GM21367 (cell line): Measurements from ENCODE around the gene PDE4D.

Experiments
- ATAC-seq: cut with Tn5 transposase; IDR thresholded peaks from one replicate; pipeline ENCODE4 v1.9.1; 2021; ENCODE audit not compliant: unreplicated experiment

PDE4D gene

DNA sequence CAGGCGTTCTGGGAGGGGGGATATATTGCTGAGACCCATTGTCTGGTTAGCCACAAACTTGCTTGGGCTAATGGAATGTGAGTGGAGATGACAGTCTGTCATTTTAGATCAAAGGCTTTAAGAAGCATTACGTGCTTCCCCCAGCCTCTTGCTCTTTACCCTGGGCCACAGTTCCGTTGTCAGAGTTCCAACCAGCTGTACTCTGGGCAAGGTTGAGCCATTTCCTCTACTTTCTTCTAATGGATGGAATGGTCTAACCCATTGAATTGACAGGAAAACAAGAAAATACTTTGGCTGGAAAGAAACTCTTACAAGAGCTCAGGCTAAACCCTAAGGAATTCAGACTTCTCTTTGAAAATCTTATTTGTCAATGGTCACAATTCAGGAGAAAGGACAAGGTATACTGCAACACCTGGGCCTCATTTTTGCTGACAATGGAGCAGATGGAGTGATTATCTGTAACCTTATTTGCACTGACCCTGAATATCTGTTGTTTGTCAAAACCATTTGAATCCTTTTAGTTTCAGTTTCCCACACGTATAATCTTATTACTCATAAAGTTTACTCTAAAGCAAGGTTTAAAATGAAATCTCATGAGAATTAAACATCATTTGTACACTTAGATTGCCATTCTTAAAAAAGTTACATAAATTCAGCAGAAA is 231.4 kb downstream of the PDE4D start:
- ATAC-seq = peak; percentile 39

- ATAC-seq = no peak
These were observed 232.2 kb downstream of the PDE4D start for GRCh38 chr5:59661311-59661710.

DNA sequence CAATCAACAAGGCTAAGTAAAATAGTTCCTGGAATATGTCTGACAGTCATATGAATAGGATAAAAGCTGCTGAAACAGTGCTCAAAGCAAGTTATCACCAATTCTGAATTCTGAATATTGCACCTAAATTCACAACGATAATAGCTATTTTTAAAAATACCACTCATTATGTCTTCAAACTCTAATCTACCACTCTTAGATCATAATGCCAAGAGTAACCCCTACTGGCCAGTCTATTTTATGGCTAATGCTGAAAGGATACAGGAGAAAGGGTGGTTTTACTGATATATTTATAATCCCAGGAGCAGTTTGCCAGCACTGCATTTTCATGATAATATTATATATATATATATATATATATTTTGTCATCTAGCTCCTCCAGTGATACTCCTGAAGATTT is 232.8 kb downstream of the PDE4D start:
- ATAC-seq = peak; percentile 48

- no peak for ATAC-seq
These were observed 236.9 kb downstream of the PDE4D start for GRCh38 chr5:59656351-59657254.

DNA sequence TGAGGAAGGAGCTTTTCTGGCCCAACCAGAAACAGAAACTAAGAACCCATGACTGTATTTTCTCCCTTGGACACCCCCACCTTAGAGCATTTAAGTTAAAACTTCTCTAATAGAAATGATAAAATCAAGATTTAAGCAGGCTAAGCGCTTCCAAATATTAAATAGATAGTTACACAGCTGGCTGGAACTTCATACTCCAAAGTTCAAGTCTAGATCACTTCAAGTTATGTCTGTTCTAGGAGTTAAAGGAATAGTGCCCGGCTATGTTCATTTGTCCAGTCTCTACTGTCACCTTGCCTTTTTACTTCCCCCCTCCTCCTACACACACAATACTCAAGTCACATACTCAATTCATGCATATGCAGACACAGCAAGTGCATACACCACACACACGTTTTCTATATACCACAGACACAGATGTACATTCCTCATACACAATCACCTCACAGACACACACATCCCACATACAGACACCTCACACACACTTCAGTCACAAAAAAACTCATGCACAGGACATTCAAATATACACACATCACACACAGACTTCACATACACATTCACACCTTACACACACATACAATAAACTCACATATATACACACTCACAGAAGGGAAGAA is 237.7 kb downstream of the PDE4D start:
- no peak for ATAC-seq

- ATAC-seq = no peak
These were observed 238.8 kb downstream of the PDE4D start for GRCh38 chr5:59654691-59655090.

DNA sequence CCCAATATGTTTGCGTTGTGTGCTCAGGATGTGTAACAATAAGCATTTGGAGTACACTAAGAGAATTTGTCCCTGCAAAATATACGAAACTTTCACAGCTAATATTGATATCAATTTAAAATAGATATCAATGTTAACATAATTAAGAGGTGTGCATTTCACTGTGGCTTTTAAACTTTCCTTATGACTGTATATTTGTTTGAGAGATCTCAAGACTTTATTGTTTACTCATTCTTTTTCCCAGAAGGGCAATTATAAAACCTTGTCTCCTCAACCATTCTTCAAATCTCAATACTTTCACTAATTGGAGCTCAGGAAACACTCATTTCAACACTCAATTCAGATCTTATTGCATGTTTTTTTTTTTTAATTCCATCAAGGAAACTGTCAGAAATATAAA is 241.1 kb downstream of the PDE4D start:
- no peak for ATAC-seq

DNA sequence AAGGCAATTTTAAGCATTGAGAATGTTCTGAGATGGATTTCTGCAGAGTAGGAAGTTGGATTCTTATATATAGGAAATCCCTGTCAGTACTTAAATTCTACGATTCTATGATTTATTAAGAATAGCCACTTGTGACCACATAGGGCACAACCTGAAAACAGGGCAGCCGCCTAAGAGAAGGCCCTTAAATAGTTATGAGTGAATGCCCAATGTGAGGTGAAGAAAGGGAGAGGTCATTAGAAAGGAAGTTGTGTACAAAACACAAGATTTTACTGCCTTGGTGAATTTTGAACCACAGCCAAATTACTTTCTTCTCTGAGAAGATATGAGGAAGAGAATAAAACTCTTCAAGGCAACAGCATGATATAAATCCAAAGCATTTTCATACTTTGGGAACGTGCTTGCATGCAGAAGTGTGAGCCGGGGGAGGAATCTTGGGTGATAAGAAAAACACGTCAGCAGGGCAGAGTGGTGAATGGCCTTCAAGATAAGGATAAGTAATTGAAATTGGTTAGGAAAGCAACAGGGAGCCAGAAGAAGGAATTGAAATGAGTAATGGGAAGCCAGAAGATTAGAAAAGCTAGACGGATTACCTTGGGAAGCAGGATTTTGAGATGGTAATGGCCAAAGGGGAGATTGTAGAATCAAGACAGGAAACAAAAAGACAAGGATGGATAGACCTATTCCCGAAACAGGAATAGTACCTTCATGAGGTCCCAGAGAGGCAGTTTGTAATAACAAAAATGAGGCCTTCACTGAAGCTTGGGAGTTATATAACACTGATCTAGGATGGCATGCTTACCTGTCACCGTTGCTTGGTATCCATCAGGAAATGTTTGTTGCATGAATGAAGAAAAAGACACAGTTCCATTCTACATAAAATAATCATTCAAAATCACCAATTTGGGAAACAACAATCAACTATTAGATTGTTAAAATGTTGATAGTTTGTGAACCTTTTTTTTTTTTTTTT is 244.3 kb downstream of the PDE4D start:
- no peak for ATAC-seq

- no peak for ATAC-seq
These were observed 245.3 kb downstream of the PDE4D start for GRCh38 chr5:59648038-59648831.

DNA sequence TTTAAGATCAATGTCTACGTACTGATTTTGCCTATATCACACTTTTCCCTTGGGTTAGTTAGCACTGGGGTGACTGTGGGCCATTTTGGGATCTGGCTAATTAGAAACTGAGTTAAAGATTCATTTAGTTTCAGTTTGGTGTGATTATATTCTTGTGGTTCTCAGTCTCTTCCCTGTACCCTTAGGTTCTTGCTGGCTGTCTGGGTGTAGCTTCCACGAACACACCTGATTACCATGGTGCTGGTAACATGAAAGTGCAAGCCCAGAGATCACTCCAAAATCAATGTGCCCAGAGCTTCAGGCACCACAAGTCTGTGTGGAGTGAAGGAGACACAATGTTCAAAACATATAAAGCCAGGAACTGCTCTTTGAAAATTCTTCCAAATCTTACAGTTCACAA is 248.1 kb downstream of the PDE4D start:
- ATAC-seq = no peak

- no peak for ATAC-seq
These were observed 253.1 kb downstream of the PDE4D start for GRCh38 chr5:59640411-59640810.

GRCh38 chr5:59637884-59638580 is 255.5 kb downstream of the PDE4D start:
- no peak for ATAC-seq

DNA sequence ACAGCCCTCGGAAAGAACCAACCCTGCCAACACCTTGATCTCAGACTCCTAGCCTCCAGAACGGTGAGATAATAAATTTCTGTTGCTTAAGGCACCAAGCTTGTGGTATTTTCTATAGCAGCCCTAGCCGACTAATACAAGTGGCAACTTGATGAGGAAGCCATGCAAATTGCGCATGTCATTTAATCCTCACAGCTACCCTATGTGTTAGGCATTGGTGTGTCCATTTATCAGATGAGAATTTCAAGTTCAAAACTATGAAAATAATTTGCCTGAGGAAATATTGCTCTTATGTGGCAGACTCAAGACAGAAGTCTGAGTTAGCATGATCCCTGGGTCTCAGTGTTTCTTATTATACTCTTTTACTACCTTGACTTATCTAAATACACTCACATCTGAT is 264.0 kb downstream of the PDE4D start:
- no peak for ATAC-seq

DNA sequence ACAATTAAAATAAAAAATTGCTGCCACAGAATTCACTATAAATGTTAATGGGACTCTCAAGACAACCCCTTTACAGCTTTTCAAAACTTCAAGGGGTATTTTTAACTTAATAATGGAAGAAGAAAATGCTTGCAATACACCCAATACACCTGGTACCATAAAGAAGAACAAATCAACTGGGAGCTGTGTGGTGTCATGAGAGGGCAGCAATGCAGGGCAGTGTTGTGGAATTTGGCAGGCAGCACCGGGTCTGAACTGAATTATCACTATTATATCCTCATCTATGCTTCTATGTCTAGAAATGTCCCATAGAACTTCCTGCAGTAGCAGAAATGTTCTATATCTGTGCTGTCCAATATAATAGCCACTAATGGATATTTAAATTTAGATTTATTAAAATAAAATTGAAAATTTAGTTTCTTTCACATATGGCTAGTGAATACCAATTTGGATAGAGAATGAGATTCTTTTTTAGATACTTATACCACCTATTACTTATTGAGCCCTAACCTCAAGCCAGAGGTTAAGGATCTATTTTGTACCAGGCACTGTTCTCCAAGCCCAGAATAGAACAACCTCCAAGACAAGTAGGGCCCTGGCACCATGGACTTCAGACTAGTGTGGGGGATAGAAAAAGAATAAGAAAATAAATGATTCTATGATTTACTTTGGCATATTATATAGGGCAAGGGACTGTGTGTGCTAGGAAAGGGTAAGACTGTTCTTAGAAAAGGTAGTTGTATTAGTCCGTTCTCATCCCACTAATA is 265.3 kb downstream of the PDE4D start:
- no peak for ATAC-seq

GRCh38 chr5:59624898-59625297 is 268.6 kb downstream of the PDE4D start:
- no peak for ATAC-seq

GRCh38 chr5:59622848-59623247 is 270.7 kb downstream of the PDE4D start:
- no peak for ATAC-seq

DNA sequence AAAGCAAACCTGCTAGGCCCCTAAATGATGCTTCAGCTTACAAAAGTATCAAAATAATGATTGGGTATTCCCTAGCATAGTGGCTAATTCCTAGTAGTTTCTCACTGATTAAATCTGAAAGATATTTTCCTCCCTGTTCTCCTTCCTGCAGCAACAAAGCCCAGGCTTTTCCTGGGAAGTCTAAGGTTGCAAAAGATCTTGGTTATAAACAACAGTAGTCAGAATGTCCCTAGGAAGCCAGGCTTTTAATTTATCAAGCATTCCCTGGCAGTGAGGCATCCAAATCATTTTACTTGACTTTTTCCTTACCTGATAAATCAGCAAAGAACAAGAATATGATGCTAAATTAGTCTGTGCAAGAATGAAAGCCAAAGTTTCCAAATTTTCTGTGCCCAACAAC is 272.0 kb downstream of the PDE4D start:
- ATAC-seq = no peak

DNA sequence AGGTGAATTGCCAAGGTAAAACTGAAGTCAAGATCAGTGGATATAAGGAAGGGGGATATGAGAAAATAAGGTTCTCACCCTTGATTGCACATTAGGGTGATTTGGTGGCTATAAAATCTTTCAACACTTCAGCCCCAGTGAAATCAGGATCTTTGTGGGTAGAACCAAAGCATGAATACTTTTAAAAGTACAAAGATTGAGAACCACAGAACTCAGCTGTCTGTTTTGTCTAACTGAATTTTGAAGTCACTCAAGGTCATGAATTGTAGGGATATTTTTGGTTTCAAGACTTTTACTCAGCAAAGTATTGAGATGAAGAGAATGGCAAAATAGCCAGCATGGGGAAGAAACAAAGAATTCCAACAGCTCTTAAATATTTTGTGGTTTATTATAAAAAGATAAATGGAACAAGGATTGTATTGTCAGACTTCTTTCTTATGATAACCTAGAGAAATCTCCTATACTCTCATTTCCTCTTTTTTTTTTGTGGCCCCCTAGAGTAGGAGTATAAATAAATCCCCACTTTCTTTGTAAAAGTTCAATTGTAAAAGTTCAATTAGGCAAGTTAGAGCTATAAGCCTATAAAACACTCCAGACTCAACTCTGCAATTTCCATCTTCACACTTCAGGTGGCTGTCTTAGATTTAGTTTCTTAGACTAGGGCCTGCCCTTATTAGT is 272.9 kb downstream of the PDE4D start:
- no peak for ATAC-seq
